ENCODE measurements around the gene GORASP2. TPM values are rescaled to one million over a fixed set of nuclear protein-coding genes. Genes with fewer than 3 reads are reported as not detected.

The GORASP2 gene
- polyA plus RNA-seq, 1 donor, result 66.1 TPM

DNA sequence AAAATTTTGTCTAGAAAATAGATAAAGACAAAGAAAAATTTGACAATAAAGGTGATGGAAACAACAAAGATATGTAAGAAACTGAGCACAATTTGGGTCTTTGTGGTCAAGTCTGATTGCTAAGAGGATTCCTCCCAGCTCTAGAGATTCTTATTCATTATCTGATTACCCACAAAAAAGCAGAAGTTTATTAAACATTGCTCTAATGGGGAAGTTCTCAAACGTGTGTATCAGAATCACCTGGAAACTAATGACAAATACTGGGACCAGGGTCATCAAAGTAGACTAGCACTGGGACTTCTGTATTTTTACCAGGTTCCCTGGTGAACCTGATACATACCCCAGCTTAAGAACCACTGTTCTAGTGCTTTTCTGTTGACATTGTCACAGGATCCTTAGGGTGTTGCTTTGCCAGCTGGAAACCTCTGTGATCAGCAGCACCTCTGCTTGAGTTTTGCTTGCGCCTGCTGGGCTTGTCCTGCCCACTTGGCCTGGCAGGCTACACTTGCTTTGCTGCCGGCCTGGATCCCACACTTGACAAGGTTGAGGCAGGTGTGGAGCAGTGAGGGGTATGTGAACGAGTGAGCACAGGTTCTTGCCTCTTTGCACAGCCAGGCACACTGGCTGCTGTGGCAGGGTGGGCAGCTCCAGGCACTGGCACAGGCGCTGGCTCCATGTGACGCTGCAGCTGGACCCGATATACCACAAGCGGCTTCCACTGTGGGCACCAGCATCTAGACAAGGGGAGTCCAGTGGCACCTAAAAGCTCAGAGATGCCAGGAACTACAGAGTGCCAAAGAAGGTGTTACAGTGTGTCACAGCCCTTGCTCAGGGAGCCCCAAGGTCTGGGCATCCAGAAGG is 6.2 kb upstream of the GORASP2 start:
- no peaks in the 10 kb centered on the region for H3K36me3 ChIP-seq (ENCODE audit: control insufficient read depth, insufficient read depth, low read length)
- H3K4me1 ChIP-seq (ENCODE audit: control insufficient read depth, insufficient read depth, low read length), result no peaks in the 10 kb centered on the region
- no peaks in the 10 kb centered on the region for H3K27me3 ChIP-seq (ENCODE audit: control insufficient read depth, insufficient read depth, low read length)
- no peak overlapping the region for H3K4me3 ChIP-seq (ENCODE audit: low read length)
- WGBS (ENCODE audit: insufficient coverage, low lambda C conversion rate), result no CpG with 5 or more reads among the region's 8 CpGs
- no peak overlapping the region for H3K27ac ChIP-seq (ENCODE audit: low read length)
- H3K9me3 ChIP-seq (ENCODE audit: control insufficient read depth, low read depth, low read length), result peaks cover 18% of the 10 kb centered on the region
- no peak for DNase-seq

DNA sequence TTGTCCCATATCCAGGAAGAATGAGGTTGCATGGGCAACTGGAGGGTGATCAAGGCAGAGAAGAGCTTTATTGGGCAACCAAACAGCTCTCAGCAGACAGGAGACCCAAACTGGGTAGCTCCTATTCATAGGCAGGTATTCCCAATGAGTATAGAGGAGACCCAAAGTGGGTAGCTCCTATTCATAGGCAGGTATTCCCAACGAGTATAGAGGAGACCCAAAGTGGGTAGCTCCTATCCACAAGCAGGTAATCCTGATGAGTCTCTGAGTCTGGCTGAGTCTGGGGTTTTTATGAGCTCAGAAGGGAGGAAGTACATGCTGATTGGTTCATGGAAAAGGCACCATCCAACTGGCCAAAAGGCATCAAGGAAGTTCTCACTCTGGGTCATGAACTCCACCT is 5.3 kb upstream of the GORASP2 start:
- DNase-seq, result no peak
- Histone ChIP-seq H3K4me3 (ENCODE audit: low read length) (no peak overlapping the region), H3K36me3 (ENCODE audit: control insufficient read depth, insufficient read depth, low read length) (no peaks in the 10 kb centered on the region), H3K27me3 (ENCODE audit: control insufficient read depth, insufficient read depth, low read length) (no peaks in the 10 kb centered on the region), H3K9me3 (ENCODE audit: control insufficient read depth, low read depth, low read length) (peaks cover 18% of the 10 kb centered on the region), H3K27ac (ENCODE audit: low read length) (no peak overlapping the region), H3K4me1 (ENCODE audit: control insufficient read depth, insufficient read depth, low read length) (no peaks in the 10 kb centered on the region)
- no CpG with 5 or more reads among the region's 1 CpG for WGBS (ENCODE audit: insufficient coverage, low lambda C conversion rate)

DNA sequence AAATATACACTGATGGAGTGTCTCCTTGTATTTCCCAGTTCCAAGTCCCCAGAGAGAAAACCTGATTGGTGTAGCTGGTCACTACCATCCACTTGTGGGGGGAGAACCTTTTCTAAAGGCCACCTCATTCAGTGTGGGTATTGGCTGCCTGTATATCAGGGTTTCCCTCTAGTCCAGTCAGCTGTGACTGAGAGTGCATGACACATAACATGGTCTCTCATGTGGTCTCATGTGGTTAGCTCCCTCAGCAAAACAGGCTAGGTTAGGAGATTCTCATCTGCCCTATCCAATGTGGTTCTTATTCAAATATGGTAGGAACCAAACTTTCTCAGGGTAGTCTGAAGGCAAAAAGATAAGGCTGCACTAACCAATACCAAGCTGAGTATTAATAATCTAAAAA is 4.1 kb upstream of the GORASP2 start:
- Histone ChIP-seq H3K27me3 (ENCODE audit: control insufficient read depth, insufficient read depth, low read length) (no peaks in the 10 kb centered on the region), H3K4me1 (ENCODE audit: control insufficient read depth, insufficient read depth, low read length) (no peaks in the 10 kb centered on the region), H3K27ac (ENCODE audit: low read length) (no peak overlapping the region), H3K4me3 (ENCODE audit: low read length) (no peak overlapping the region), H3K36me3 (ENCODE audit: control insufficient read depth, insufficient read depth, low read length) (no peaks in the 10 kb centered on the region), H3K9me3 (ENCODE audit: control insufficient read depth, low read depth, low read length) (peaks cover 18% of the 10 kb centered on the region)
- DNase-seq, result no peak

DNA sequence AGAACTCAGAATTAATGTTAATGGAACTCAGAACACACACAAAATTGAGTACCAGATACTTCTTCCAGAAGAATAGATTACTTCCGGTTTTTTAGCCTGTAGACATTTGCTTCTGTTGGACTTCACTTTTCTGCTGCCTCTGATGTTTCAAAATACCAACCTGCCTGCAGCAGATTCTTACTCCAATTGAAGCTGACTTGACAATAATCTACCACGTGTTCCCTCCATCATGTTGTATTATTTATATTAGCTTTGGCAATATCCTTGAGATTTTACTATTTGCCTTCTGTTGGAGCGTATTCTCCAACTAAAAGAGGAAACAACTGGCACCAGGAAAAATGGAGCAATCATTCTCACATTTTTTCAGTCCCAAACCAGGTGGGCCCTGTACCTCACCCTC is 3.1 kb upstream of the GORASP2 start:
- Histone ChIP-seq H3K27me3 (ENCODE audit: control insufficient read depth, insufficient read depth, low read length) (no peaks in the 10 kb centered on the region), H3K36me3 (ENCODE audit: control insufficient read depth, insufficient read depth, low read length) (no peaks in the 10 kb centered on the region), H3K4me3 (ENCODE audit: low read length) (no peak overlapping the region), H3K4me1 (ENCODE audit: control insufficient read depth, insufficient read depth, low read length) (peaks cover under 1% of the 10 kb centered on the region), H3K27ac (ENCODE audit: low read length) (no peak overlapping the region), H3K9me3 (ENCODE audit: control insufficient read depth, low read depth, low read length) (peaks cover 18% of the 10 kb centered on the region)
- 88% methylated on average over 3 of the region's 3 CpGs for WGBS (ENCODE audit: insufficient coverage, low lambda C conversion rate)
- DNase-seq, result no peak

DNA sequence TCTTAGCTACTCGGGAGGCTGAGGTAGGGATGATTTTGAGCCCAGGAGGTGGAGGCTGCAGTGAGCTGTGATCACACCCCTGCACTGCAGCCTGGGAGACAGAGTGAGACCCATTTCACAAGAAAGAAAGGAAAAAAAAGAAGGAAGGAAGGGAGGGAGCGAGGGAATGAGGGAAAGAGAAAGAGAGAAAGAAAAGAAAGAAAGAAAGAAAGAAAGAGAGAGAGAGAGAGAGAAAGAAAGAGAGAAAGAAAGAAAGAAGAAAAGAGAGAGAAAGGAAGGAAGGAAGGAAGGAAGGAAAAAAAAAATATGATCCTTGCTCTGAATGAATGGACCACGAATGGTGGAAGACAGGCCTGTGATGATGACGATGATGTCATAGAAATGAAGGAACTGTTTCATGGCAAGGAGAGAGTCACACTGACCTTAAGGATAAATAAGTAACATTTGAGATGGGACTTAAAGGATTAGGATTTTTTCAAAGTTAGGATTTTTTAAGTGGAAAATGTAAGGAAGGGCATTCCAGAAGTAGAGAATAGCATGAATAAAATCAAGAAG is 2.2 kb upstream of the GORASP2 start:
- H3K4me3 ChIP-seq (ENCODE audit: low read length), result no peak overlapping the region
- H3K36me3 ChIP-seq (ENCODE audit: control insufficient read depth, insufficient read depth, low read length), result no peaks in the 10 kb centered on the region
- H3K27me3 ChIP-seq (ENCODE audit: control insufficient read depth, insufficient read depth, low read length), result no peaks in the 10 kb centered on the region
- peaks cover 18% of the 10 kb centered on the region for H3K9me3 ChIP-seq (ENCODE audit: control insufficient read depth, low read depth, low read length)
- no peak overlapping the region for H3K27ac ChIP-seq (ENCODE audit: low read length)
- H3K4me1 ChIP-seq (ENCODE audit: control insufficient read depth, insufficient read depth, low read length), result peaks cover 3% of the 10 kb centered on the region
- WGBS (ENCODE audit: insufficient coverage, low lambda C conversion rate), result 100% methylated on average over 3 of the region's 4 CpGs
- DNase-seq, result no peak

DNA sequence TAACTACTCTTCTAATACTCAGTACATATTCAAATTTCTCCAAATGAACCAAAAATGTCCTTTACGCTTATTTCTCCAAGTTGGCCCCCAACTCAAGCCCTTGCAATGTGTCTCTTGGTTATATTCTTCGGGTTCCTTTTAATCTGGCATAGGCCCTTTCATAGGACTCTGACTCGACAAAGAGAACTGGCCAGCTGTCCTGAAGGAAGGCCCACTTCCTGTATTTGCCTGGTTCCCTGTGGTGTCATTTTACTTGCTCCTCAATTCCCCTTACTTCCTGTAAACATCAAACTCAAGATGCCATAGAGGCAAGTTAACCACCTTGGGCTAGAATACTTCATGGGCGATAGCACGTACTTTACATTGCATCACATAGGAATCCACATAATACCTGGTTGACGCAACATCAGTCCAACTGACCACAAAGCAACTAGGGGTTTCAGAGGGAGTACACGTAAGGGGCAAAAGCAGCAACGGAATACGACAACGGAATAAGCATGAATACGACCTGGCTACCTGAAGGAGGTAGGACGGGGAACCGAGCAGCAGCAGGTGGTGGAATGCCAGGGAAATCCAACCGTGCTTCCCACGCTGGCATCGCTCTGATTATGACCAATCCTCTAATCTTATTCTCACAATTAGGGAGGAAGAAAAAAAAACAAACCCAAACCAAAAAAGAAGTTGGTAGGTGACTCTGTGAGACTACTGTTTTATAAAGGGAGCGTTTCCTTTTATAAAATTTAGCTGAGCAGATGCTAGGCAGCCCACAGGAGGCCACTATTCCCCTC is 823 bp upstream of the GORASP2 start:
- peak; percentile 1 to 30 for DNase-seq
- Histone ChIP-seq H3K4me1 (ENCODE audit: control insufficient read depth, insufficient read depth, low read length) (peaks cover 3% of the 10 kb centered on the region), H3K27me3 (ENCODE audit: control insufficient read depth, insufficient read depth, low read length) (no peaks in the 10 kb centered on the region), H3K4me3 (ENCODE audit: low read length) (peak overlapping the region; percentile 43), H3K36me3 (ENCODE audit: control insufficient read depth, insufficient read depth, low read length) (no peaks in the 10 kb centered on the region), H3K27ac (ENCODE audit: low read length) (peak overlapping the region; percentile 55), H3K9me3 (ENCODE audit: control insufficient read depth, low read depth, low read length) (peaks cover 14% of the 10 kb centered on the region)
- WGBS (ENCODE audit: insufficient coverage, low lambda C conversion rate), result 58% methylated on average over 7 of the region's 17 CpGs

DNA sequence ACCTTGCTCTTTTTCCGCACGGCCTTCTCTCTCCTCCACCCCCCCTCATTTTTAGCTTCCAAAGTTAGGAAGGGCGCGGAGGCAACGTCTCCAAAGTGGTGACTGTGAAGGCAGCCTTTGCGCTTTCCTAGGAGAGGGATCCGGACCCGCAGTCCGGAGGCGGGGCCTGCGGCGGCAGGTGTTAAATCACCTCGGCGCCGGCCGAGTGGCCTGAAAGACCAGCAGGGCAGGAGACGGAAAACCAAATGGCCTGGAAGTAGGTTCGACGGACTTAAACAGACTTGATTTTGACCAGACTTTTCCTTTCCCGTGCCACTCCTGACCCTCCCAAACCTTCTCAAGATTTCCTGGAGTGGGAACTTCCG is 615 bp downstream of the GORASP2 start:
- peak overlapping the region; percentile 59 for H3K4me3 ChIP-seq (ENCODE audit: low read length)
- DNase-seq, result peak in 1 of 2 donors; percentile 40
- H3K4me1 ChIP-seq (ENCODE audit: control insufficient read depth, insufficient read depth, low read length), result peaks cover 3% of the 10 kb centered on the region
- H3K27ac ChIP-seq (ENCODE audit: low read length), result peak overlapping the region; percentile 58
- no CpG with 5 or more reads among the region's 21 CpGs for WGBS (ENCODE audit: insufficient coverage, low lambda C conversion rate)
- no peaks in the 10 kb centered on the region for H3K27me3 ChIP-seq (ENCODE audit: control insufficient read depth, insufficient read depth, low read length)
- no peaks in the 10 kb centered on the region for H3K9me3 ChIP-seq (ENCODE audit: control insufficient read depth, low read depth, low read length)
- H3K36me3 ChIP-seq (ENCODE audit: control insufficient read depth, insufficient read depth, low read length), result no peaks in the 10 kb centered on the region

DNA sequence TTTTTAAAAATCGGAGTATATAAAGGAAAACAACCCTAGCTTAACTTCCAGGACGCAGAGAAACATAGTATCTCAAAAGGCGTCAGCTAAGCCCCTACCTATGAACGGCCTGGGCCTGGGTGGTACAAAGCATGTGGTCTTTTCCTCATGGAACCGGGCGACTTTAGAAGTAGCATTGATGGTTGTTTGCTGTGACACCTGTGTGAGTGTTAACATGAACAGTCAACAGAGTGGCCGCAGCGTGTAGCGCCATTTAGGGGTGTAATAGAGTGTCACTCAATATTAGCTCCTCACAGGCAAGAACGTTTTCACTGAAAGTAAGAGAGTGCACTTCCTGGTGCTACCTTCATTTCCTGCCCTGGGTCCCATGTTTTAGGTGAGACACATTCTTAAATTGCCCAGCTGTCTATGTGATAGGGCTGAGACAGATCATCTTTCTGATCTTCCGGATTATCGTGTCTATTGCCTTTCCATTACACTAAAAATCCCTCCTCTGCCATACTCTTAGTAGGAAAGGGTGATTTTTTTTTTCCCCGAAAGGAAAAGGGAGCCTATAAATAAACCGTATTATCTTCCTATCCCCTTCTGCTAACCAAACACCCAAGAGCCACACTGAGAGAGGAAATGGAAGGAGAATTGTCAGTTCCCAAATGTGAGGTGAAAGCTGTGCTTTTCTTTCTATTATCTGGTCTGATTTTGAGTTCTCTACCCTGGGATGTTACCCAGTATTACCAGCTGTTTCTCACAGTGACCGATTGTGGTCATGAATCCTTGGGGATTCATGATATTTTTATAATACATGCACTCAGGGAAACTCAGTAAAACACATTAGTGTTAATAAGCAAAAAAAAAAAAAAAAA is 1.3 kb downstream of the GORASP2 start:
- Histone ChIP-seq H3K36me3 (ENCODE audit: control insufficient read depth, insufficient read depth, low read length) (no peaks in the 10 kb centered on the region), H3K27me3 (ENCODE audit: control insufficient read depth, insufficient read depth, low read length) (no peaks in the 10 kb centered on the region), H3K4me3 (ENCODE audit: low read length) (peak overlapping the region; percentile 59), H3K9me3 (ENCODE audit: control insufficient read depth, low read depth, low read length) (no peaks in the 10 kb centered on the region), H3K27ac (ENCODE audit: low read length) (peak overlapping the region; percentile 58), H3K4me1 (ENCODE audit: control insufficient read depth, insufficient read depth, low read length) (peaks cover 3% of the 10 kb centered on the region)
- 0% methylated on average over 1 of the region's 15 CpGs for WGBS (ENCODE audit: insufficient coverage, low lambda C conversion rate)
- DNase-seq, result peak; percentile 26 to 70

DNA sequence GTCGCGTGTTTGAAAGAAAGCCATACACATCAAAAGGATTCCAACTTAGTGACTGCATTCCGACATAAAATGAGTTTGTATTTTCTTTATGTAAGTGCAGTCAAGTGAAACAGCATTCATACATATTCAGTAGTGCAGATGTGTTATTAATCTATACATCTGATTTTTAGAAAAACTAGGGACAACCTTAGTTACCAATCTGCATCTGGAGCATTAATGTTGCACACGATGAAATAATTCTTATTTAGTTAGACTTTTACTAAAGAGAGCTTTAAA is 1.9 kb downstream of the GORASP2 start:
- Histone ChIP-seq H3K27me3 (ENCODE audit: control insufficient read depth, insufficient read depth, low read length) (no peaks in the 10 kb centered on the region), H3K27ac (ENCODE audit: low read length) (no peak overlapping the region), H3K9me3 (ENCODE audit: control insufficient read depth, low read depth, low read length) (no peaks in the 10 kb centered on the region), H3K36me3 (ENCODE audit: control insufficient read depth, insufficient read depth, low read length) (no peaks in the 10 kb centered on the region), H3K4me3 (ENCODE audit: low read length) (peak overlapping the region; percentile 59), H3K4me1 (ENCODE audit: control insufficient read depth, insufficient read depth, low read length) (peaks cover 3% of the 10 kb centered on the region)
- DNase-seq, result no peak
- 80% methylated on average over 1 of the region's 4 CpGs for WGBS (ENCODE audit: insufficient coverage, low lambda C conversion rate)

DNA sequence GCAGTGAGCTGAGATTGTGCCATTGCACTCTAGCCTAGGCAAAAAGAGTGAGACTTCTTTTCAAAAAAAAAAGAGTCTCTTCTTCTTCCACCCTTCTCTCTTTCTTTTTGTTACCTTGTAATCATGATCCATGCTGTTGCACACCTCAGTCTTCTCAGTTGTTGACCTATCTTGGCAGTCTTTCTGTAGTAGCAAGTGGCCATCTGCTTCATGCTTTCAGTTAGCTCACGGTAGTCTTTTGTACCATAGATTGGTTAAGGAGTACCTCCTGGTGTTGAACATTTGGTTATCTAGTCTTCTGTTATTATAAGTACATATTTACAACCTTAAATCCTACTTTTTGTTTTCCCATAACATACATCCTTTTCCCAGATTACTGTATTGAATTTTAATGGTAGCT is 3.1 kb downstream of the GORASP2 start:
- no CpG with 5 or more reads among the region's 1 CpG for WGBS (ENCODE audit: insufficient coverage, low lambda C conversion rate)
- H3K4me3 ChIP-seq (ENCODE audit: low read length), result no peak overlapping the region
- no peak for DNase-seq
- peaks cover 4% of the 10 kb centered on the region for H3K36me3 ChIP-seq (ENCODE audit: control insufficient read depth, insufficient read depth, low read length)
- H3K9me3 ChIP-seq (ENCODE audit: control insufficient read depth, low read depth, low read length), result no peaks in the 10 kb centered on the region
- peaks cover 3% of the 10 kb centered on the region for H3K4me1 ChIP-seq (ENCODE audit: control insufficient read depth, insufficient read depth, low read length)
- no peak overlapping the region for H3K27ac ChIP-seq (ENCODE audit: low read length)
- H3K27me3 ChIP-seq (ENCODE audit: control insufficient read depth, insufficient read depth, low read length), result no peaks in the 10 kb centered on the region
